Stimulated activated CD8-positive, alpha-beta memory T cell treated with anti-CD3 and anti-CD28 coated beads, Interleukin-15, amount 100 ng/mL, for 4 hours (primary cell): ENCODE measurements around the gene NPFFR2.
"Not testable (repeated sequence)": the region's sequence is repeated elsewhere in the genome, so short reads cannot be mapped to it uniquely, and the experiment has no call there.

Source experiments
- DNase-seq, 2 donors: peaks; one replicate each; pipeline ENCODE4 v3.0.0-alpha.2; 2020; ENCODE audit warnings: low read depth in 2 of 2

Gene NPFFR2

DNA sequence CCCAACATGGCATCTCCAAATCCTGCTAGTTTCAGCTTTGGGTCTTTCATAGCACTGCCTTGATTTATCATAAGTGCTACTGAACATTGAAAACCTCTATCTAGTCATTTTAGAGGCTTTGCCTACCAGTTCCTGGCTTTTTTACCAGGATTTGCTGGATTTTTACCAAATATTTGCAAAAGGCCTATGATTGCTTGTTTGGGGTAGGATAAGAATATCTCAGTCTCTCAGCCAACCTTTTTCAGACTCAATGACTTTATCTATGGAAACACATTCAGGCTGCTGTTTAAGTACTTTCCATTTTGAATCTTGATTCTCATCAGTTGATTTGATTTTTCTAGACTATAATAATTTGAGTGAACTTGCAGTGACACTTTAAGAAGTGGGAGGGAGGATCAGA lies 80.1 kb downstream of the NPFFR2 start:
- no peak for DNase-seq

DNA sequence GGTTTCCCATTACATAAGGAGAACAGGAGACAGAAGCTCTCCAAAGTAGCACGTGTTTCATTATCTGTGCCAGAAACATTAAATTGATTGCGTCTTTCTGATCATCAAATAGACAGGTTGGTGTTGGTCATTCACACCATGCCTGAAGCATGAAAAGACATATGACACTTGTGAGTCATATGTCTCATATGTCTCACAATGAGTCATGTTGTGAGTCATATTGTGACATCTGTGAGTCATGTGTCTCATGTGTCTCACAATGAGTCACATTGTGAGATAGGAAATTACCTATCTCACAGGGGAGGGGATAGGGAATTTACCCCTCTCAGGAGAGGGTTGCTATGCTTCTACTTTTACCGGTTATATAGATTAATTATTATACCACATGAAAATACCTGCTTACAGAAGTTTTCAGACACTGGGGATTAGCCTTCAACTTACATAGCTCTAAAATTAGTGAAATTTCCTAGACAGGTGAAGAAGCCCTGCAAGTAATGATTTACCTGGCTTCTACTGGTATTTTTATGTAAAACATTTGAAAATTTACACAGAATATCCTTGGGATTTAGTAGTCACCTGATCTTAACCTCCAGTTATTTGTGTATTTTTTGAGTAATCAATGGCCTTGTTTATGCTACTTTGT lies 80.8 kb downstream of the NPFFR2 start:
- no peak for DNase-seq

DNA sequence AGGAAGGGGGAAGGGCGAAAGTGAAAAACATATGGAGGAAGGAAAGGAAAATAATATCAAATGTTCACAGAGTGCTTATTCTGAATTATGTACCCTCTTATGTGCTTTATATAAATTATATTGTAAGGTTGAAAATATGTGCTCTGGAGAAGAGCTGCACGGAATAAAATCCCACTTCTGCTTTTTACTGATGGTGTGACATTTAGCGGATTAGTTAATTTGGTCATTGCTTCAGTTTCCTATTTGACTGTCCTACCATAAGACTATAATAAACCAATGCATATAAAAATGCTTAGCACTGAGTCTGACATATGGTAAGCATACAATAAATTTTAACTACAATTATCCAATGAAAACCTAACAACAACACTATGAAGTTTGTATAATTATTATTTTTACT lies 86.2 kb downstream of the NPFFR2 start:
- no peak for DNase-seq

DNA sequence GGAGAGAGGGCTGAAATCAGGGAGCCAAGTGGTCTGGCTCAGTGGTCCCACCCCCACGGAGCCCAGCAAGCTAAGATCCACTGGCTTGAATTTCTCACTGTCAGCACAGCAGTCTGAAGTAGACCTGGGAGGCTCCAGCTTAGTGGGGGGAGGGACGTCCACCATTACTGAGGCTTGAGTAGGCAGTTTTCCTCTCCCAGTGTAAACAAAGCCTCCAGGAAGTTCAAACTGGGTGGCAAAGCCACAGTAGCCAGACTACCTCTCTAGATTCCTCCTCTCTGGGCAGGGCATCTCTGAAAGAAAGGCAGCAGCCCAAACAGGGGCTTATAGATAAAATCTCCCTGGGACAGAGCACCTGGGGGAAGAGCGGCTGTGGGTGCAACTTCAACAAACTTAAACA lies 88.1 kb downstream of the NPFFR2 start:
- no peak for DNase-seq

DNA sequence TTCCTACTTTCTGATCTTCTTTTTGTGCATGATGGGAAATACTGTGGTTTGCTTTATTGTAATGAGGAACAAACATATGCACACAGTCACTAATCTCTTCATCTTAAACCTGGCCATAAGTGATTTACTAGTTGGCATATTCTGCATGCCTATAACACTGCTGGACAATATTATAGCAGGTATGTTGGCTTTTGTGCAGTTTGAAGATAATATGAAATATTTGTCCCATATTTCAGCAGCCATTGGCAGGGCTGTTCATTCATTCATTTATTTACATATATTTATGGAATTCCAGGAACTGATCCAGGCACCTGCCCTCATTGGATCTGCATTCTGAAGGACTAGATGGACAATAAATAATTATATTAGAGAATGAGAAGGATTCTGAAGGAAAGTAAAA lies 96.9 kb downstream of the NPFFR2 start:
- no peak for DNase-seq

DNA sequence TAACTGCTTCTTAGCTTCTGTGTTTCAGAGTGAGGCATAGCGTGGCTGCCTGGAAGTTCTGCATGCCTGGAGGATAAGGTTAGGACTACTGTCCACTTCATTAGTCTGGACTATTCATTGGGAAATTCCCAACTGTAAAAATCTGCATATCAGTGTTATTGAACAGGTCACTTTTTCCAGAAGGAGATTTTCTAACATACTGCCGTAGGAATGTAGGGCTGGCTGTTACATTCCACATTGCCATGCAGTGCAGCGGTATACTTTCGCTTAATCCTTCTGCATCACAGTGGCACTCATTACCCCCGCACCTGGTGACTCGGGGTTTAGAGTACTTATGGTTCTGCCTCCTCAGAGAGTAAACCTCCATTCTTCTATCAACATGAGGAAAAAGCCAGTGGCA lies 104.6 kb downstream of the NPFFR2 start:
- DNase-seq = no peak

DNA sequence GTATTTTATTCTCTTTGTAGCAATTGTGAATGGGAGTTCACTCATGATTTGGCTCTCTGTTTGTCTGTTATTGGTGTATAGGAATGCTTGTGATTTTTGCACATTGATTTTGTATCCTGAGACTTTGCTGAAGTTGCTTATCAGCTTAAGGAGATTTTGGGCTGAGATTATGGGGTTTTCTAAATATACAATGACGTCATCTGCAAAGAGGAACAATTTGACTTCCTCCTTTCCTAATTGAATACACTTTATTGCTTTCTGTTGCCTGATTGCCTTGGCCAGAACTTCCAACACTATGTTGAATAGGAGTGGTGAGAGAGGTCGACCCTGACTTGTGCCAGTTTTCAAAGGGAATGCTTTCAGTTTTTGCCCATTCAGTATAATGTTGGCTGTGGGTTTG lies 108.2 kb downstream of the NPFFR2 start:
- DNase-seq = not testable (repeated sequence)

DNA sequence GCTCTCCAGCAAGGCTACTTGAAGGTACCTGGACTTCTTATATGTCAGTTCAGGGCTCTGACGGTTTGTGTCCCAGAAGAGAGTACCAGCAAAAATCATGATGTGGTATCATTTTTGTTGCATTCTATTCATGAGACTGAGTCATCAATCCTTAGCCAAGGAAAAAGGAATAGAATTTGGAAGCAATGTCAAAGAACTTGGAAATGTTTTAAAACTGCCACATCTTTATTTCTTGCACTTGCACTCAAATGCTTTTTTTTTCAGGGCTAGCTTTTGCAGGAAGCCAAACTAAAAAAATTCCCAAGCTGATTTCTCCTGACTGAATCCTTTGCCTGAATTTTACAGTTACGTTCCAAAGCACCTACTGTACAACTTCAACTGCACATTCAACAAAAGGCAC lies 112.4 kb downstream of the NPFFR2 start:
- no peak for DNase-seq

DNA sequence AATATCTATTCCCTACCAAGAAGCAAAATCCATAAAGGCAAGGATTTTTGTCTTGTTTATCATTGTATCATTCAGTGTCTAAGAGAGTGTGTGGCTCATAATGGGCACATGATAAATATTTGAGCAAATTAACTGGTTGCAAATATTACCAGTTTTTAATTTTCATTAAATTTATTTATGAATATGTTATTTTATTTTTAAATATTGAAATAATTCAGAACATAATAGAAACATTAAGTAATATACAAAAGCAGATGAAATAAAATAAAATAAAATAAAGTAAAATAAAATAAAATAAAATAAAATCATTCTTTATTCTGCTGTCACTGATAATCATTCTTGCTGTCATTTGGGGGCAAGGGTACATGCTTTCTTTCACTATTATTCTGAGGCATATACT lies 120.9 kb downstream of the NPFFR2 start:
- DNase-seq = no peak

DNA sequence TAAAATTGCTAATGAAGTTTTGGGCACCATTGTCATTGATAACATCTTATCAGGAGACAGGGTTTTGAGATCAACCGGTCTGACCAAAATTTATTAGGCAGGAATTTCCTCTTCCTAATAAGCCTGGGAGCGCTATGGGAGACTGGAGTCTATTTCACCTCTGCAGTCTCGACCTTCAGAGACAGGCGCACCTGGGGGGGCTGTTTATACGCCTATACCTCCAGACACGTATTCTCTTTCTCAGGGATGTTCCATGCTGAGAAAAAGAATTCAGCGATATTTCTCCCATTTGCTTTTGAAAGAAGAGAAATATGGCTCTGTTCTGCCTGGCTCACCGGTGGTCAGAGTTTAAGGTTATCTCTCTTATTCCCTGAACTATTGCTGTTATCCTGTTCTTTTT lies 121.8 kb downstream of the NPFFR2 start:
- not testable (repeated sequence) for DNase-seq

DNA sequence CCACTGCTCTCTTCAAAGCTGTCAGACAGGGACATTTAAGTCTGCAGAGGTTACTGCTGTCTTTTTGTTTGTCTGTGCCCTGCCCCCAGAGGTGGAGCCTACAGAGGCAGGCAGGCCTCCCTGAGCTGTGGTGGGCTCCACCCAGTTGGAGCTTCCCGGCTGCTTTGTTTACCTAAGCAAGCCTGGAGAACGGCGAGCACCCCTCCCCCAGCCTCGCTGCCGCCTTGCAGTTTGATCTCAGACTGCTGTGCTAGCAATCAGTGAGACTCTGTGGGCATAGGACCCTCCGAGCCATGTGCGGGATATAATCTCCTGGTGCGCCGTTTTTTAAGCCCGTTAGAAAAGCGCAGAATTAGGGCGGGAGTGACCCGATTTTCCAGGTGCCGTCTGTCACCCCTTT lies 137.5 kb downstream of the NPFFR2 start:
- not testable (repeated sequence) for DNase-seq

DNA sequence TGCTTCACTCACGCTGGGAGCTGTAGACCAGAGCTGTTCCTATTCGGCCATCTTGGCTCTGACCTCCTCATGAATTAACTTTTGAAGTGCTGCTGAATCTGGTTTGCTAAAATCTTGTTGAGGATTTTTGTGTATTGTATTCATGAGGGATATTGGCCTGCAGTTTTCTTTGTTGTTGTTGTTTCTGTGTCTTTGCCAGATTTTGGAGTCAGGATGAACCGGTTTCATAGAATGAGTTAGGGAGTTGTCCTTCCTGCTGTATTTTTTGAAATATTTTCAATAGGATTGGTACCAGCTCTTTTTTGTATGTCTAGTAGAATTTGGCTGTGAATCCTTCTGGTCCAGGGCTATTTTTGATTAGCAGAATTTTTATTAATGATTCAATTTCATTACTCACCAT lies 138.1 kb downstream of the NPFFR2 start:
- no peak for DNase-seq

DNA sequence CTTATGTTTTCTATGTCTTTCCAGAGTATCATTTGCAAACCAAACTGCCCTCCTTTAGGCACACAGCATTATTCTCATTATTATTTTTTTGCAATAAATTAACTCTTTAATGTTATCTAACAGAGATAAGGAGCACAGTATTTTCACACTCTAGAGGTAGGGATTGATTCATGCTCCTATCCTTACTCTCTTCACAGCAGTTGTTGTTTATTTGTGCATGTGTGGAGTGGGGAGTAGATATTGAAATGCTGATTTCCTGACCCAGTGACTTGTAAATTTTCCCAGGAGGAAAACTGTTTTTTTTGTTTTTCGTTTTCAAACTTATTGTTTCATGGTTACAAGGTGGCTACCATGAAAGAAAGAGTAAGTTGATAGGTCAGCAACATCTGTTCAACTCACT lies 140.0 kb downstream of the NPFFR2 start:
- DNase-seq = no peak

DNA sequence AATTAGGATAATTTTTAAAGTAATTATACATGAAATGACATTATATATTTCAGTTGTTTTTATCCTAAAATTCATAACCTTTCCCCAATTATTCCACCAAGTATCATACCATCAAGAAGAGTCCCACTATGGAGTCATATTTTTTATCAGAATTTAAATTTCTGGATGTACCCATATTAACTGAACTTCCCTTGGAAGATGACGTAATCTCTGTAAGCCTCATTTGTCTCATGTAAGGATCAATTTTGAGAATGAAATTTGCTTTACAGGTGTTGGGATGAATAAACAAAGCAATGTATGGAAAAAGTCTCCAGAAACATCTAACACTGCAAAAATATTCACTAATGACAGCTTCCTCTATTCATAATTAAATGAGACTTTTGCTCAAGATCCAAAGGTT lies 147.5 kb downstream of the NPFFR2 start:
- no peak for DNase-seq

DNA sequence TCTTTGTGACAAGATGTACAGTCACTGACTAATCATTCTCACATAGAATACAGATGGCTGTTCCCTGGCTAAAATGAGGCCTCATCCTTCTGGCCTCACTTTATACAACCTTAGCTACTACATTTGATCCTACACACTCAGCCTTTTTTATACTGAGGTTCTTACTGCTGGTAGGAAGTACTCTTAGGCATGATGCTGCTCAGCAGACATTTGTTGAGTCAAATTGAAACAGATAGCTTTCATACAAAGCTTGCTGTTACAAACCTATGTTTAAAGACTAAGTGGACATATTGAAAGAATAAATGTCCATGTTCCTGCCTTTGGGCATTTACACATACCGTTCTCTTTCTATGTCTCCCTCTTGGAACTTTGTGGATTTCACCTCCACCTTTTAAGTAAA lies 154.9 kb downstream of the NPFFR2 start:
- no peak for DNase-seq

DNA sequence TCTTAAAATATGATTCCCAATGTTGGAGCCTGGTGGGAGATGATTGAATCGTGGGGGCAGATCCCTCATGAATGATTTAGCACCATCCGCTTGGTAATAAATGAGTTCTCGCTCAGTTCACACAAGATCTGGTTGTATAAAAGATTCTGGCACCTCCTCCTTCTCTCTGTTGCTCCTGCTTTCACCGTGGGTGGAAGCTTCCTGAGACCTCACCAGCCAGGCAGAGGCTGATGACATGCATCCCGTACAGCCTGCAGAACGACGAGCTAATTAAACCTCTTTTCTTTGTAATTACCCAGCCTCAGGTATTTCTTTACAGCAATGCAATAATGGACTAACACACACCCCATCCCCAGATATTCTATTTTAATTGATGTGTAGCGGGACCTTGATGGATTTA lies 162.2 kb downstream of the NPFFR2 start:
- DNase-seq = no peak

DNA sequence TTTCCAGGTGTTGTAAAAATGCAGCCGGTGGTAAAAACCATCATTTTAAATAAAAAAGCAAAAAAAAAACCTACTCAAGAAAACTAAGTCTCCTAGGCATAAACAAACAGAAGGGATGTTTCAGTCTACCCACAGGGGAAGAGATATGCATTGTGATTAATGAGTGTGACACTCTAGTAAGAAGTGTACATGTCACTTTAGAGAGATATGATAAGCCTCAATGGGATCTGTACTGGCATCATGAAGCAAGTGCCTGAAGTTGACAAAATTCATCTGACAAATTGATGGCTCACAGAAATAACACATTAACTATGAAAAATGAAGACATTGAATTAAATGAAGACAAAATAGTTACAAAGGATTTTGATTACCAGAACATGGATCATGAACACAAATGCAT lies 162.7 kb downstream of the NPFFR2 start:
- DNase-seq = no peak
